GM21576 (cell line): ENCODE results near the gene FEZ2.
"Not testable (repeated sequence)": the region's sequence is repeated elsewhere in the genome, so short reads cannot be mapped to it uniquely, and the experiment has no call there.

ENCODE experiments used
- ATAC-seq: cut with Tn5 transposase; IDR thresholded peaks from one replicate; pipeline ENCODE4 v1.9.1; 2021; ENCODE audit warnings: mild to moderate bottlenecking, moderate library complexity; ENCODE audit not compliant: unreplicated experiment

FEZ2 gene

DNA sequence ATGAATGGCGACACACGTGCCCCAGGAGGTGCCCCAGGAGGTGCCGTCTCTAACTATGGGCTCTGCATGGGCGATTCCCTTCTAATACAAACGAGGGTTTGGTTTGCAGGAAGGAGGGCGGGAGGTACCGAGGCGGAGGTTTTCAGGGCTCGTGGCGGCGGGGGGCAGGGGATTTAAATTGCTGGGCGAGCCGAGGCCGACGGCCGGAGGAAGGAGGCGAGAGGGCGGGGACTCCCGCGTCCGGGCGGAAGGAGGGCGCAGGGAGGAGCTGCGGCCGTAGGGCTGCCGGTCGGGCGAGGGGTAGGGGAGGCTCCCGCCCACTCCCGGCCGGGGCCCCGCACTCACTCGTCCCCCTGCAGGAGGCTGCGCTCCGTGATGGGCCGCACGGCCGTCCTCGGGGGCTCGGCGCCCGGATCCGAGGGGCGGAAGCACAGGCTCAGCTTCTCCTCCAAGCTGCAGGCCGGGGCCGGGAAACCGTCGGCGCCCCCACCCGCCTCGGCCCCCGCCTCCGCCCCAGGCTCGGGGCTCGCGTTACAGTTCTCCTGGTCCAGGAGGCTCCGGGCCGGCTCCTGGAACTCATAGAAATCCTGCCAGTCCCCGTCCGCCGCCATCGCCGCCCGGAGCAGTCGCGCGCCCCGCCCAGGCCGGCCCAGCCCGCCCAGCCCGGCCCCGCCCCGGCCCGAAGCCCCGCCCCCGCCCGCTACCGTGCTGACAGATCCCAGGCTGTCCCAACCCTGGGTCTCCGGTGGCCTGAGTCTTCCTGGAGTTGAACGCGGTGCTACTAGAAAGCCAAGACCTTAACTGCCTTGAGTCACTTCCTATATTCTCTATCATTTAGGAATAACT, at the start of gene FEZ2:
Gene FEZ2, minus strand, starts transcription at position 637 of the 846 bp plus-strand sequence. Its CDS starts 26 bp downstream, at position 611.
- ATAC-seq: peak; percentile 99

DNA sequence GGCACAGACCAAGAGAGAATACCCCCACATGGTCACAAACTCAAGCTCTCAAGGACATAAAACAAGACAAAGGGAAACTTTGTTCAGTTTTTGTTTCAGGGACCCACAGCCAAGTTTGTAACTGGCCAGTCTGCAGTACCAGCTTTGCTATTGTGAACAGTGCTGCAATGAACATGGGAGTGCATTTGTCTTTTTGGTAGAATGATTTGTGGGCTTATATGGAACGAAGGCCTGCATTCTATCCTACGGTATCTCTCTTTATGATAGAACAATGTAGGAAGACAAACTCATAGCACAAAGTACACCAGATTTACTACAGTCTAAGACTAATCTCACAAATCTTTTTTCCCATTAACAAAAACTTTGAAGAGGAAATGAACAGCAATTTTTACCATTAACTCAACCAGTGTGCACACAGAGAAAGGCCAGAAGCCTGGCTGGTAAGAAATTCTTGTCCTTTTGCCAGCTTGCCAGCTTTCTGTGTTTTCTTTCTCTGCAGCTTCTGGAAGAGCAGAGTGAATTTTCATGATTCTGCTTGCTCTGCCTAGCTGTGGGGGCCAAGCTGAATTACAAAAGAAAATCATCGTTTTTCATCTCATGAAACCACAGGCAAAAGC, 37.1 kb upstream of the FEZ2 start:
- no peak for ATAC-seq

- ATAC-seq: no peak
Observed at GRCh38 chr2:36633470-36634092, 35.6 kb upstream of the FEZ2 start.

DNA sequence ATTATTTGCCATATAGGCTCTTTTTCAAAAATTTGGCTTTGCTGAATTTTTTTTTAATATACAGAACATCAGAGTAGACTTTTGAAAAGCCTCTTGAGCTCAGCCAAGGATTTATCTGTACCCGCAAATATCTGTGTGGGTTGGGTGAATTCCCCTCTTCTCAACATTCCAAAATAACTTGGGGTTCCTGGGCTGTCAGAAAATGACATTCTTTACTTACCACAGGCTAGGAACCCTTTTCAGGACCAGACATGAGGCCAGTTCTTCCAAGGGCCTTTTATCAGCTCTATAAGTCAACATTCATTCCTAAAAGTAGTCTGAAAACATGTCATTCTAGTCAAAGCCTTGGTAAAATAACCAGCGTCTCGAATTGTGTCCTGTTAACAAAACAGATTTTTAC, 28.8 kb upstream of the FEZ2 start:
- ATAC-seq: no peak

- no peak for ATAC-seq
Observed at GRCh38 chr2:36626071-36626470, 28.1 kb upstream of the FEZ2 start.

GRCh38 chr2:36625304-36625703, 27.3 kb upstream of the FEZ2 start:
- no peak for ATAC-seq

DNA sequence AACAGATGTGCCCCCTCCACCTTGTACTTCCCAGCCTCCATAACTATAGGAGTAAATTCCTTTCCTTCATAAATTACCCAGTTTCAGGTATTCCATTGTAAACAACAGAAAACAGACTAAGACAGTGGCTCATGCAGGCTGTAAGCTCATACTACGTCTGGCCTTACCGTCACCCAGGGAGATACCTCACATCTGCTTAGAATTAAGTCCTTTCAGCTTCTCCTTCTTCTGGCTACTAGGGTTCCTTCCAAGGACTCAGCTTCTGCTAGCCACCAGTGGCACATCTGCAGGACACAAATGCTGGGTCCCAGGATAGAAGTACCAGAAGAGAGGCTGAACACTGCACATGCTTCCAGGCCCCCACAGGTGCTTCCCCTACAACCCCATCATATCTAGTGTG, 22.4 kb upstream of the FEZ2 start:
- no peak for ATAC-seq

GRCh38 chr2:36618381-36618780, 20.4 kb upstream of the FEZ2 start:
- ATAC-seq: peak; percentile 99

DNA sequence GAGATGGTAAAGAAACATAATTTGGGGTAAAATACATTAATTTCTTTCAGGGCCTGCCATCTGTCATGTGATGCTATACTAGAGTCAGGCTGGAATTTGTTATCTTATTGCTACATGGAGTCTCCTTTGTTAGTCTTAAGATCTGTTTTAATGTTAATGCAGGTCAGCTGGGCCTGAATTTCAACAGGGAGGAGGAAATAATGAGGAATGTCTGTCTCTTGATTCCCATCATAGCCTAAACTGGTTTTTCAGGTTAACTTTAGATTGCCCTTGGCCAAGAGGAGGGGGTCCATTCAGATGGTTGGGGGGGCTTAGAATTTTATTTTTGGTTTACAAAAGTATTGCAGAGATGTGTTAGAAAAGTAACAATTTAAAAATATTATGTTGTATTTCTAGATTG, 19.0 kb upstream of the FEZ2 start:
- ATAC-seq: no peak

GRCh38 chr2:36615222-36615621, 17.3 kb upstream of the FEZ2 start:
- no peak for ATAC-seq

GRCh38 chr2:36613801-36614200, 15.8 kb upstream of the FEZ2 start:
- no peak for ATAC-seq

DNA sequence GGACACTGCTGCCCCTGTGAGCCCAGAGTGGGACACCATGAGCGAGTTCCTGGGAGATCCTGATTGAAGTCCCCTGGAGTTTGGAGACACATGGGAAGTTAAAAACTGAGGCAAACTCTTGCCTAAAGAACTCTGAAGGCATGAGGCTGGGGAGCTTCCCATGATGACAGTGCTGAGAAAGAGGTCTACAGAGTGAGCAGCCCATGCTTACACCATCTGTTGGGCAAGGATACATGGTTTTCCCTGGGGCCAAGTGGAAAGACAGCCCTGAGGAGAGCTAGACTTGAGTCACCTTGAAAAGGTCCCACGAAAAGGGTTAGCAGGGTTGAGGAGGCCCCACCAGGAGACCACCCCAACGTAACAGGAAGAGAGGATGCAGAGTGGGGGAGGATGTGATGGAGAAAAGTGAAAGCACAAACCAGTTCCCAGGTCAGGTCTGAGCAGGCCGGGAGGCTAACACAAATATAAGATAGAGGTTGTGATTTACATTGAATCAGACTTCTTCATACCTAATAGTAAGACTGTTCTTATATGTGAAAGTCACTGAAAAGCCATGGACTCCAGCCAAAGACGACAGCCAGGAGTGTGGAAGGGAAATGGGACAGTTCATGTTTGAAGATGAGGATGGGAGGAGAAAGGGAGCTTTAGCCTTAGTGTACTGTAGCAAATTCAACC, 13.5 kb upstream of the FEZ2 start:
- no peak for ATAC-seq

DNA sequence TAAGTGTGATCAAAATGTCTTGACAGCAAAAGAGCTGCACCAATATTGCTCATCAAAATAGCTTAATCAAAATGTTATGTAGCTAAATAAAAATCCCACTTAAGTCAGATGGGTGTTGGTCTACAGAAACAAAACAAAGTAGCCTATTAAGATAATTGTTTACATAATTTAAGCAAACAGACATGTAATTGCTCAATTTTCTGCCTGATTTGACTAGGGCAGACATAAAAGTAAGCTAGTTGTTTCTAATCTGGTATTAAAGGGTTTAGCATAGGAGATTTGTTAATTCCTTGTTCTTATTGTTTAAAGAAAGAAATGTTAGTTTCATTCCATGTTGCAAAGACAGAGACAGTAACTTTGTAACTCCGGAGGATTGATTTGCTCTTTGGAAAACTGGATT, 11.5 kb upstream of the FEZ2 start:
- no peak for ATAC-seq

DNA sequence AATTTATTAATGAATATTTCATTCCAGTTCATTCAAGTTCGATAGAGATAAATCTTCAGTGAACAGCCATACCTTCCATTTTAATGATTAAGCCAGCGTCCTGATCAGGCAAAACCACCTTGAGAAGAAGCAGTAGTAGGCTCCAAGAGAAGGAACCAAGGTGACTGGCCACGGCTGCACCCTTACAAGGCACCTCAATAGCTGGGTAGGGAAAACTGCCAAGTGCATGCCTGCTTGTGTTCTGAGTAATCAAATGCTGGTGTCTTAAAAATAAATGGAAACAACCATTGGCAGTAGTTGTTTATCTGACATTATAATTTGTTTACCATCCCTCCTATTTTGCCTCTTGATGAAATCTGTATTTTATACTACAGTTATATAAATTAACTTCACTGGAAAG, 10.0 kb upstream of the FEZ2 start:
- no peak for ATAC-seq

- ATAC-seq: no peak
Observed at GRCh38 chr2:36606925-36607324, 9.0 kb upstream of the FEZ2 start.

- ATAC-seq: no peak
Observed at GRCh38 chr2:36605273-36605672, 7.3 kb upstream of the FEZ2 start.

DNA sequence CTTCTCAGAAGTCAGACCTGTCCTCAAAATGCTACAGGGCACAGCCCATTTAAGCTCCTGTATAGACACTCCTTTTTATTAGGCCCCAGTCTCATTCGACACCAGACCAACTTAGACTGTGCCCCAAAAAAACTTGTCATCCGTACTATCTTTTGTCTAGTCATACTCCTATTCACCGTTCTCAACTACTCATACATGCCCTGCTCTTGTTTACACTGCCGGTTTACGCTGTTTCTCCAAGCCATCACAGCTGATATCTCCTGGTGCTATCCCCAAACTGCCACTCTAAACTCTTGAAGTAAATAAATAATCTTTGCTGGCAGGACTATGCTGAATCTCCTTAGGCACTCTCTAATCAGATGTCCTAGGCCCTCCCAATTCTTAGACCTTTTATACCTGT, 5.7 kb upstream of the FEZ2 start:
- not testable (repeated sequence) for ATAC-seq

DNA sequence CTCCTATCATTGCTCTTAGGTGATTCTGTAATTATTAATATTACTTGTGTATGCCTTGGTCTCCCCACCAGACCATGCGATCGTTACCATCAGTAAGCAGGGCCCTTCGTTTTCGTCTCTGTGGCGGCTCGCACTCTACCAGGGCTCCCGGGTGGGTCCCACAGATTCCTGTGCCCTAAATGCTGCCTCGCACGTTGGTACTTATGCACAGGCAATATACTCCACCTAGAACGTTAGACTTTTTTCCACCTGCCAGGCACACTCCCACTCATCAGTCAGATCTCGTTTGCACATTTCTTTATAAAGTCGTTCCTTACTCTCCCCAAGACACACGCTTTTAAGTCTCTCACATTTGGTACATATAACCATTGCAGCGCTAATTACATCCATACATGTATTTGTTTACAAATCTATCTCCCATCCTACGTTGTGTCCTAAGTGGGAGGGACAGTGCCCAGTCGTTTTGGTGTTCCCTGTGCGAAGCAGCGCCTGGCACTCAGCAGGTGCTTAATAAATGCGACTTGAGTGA, 901 bp downstream of the FEZ2 start:
- ATAC-seq: no peak

DNA sequence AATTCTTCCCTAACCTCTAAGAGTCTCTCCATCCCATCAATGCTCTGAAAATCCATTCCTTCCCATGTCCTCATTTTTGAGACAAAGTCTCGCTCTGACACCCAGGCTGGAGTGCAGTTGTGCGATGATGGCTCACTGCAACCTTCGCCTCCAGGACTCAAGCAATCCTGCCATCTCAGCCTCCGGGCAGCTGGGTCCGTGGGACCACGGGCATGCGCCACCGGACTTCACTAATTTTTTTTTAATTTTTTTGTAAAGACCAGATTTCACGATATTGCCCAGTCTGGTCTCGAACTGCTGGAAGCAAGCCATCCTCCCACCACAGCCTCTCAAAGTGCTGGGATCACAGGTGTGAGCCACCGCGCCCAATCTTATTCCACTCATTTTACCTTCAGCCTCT, 1.6 kb downstream of the FEZ2 start:
- no peak for ATAC-seq

DNA sequence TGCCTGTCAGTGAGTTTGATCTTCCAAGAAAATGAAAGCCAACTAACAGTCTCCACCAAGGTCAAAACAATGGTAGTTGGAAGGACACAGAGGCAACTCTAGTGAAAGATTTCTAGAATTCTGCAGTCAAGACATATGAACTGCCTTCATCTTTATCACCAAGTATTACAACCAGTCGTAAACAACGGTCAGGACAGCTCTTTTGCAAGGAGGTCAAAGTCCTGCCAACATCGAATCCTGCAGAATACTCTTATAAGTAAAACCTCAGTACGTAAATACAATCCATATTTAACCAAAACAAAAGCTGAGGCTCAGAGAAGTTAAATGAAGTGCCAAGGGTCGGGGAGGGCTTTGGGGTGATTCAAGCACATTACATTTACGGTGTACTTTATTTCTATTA, 3.1 kb downstream of the FEZ2 start:
- ATAC-seq: no peak

DNA sequence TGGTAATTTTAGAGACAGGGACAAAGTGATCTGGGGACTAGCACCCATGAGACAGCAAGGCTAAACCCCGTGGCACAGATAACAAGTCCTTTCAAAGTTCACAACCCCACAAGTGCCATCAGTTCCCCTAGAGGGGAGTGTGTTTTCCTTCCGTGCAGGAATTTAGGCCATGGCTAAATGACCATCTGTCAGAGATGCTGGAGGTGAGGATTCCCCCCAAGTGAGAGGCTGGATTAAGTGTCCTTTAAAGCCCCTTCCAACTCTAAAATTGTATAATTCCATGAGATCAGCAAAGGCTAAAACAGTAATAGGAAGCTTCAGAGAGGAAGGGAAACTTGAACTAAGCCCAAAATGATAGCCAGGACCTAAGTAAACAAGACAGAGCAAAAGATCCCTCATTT, 8.7 kb downstream of the FEZ2 start:
- ATAC-seq: no peak
